Left lung (tissue), 10 donors: Measurements from ENCODE around the gene SPINK1. TPM values are rescaled to one million over a fixed set of nuclear protein-coding genes. Genes with fewer than 3 reads are reported as not detected.

Experiments
- ATAC-seq: fragments of 200-7000 bp; cut with Tn5 transposase; one replicate; pipeline ENCODE4 v1.9.1; 2020; ENCODE audit warnings: moderate library complexity
- DNase-seq, 4 donors: peaks; one replicate each; pipeline ENCODE4 v3.0.0-alpha.2; 2013 to 2020
- H3K27ac ChIP-seq, 2 donors: fragments of 200-600 bp; sonication (generic) in 1 of 2; one replicate each; pipeline versions ENCODE4 v1.5.0 to v1.8.0; 2020 to 2021
- H3K27me3 ChIP-seq, 2 donors: fragments of 200-600 bp; sonication (generic) in 1 of 2; one replicate each; pipeline versions ENCODE4 v1.5.0 to v1.8.0; 2020 to 2021
- H3K36me3 ChIP-seq, 2 donors: fragments of 200-600 bp; sonication (generic) in 1 of 2; one replicate each; pipeline versions ENCODE4 v1.5.0 to v1.8.0; 2020 to 2021
- H3K4me1 ChIP-seq, 2 donors: fragments of 200-600 bp; one replicate each; pipeline ENCODE4 v1.8.0; 2021
- H3K4me3 ChIP-seq, 2 donors: fragments of 200-600 bp; sonication (generic) in 1 of 2; one replicate each; pipeline versions ENCODE4 v1.5.0 to v1.8.0; 2020 to 2021; ENCODE audit warnings: mild to moderate bottlenecking in 1 of 2
- H3K9me3 ChIP-seq, 2 donors: fragments of 200-600 bp; sonication (generic) in 1 of 2; one replicate each; pipeline versions ENCODE4 v1.5.0 to v1.8.0; 2020 to 2021
- intact Hi-C, 2 donors: fragments of 100-400 bp; cut with DNase I; formaldehyde crosslinking; loops; one replicate each; pipeline versions ENCODE4 v1.11.2 to v1.14.2; 2022
- polyA plus RNA-seq, 6 donors: library from polyadenylated mRNA; unstranded; fragments of 120-200 nt; gene quantifications; one replicate each; pipeline ENCODE4 v1.2.1, GENCODE V29; 2013; ENCODE audit not compliant: insufficient read length in 6 of 6
- total RNA-seq, 2 donors: library from RNA; stranded (reverse); fragmentation: NEBNext Ultra II Directional; extraction: Animal tissue kit (Norgen Biotek cat#: 25700); gene quantifications; one replicate each; pipeline ENCODE4 v1.2.1, GENCODE V29; 2021
- TF ChIP-seq, protein P1 (sequence below), 2 donors: fragments of 200-600 bp; sonication (generic) in 1 of 2; IDR thresholded peaks; one replicate each; pipeline versions ENCODE4 v1.5.0 to v1.8.0; 2021; ENCODE audit warnings: antibody characterized with exemption in 2 of 2
- donor health status: DM: no; HTN: yes; CAD: no.
- donor health status: DM: no; HTN: no; CAD: no.

The SPINK1 gene
- total and polyA plus RNA-seq, 8 donors = 0.61 to 74.5 (median 1.4) TPM

DNA sequence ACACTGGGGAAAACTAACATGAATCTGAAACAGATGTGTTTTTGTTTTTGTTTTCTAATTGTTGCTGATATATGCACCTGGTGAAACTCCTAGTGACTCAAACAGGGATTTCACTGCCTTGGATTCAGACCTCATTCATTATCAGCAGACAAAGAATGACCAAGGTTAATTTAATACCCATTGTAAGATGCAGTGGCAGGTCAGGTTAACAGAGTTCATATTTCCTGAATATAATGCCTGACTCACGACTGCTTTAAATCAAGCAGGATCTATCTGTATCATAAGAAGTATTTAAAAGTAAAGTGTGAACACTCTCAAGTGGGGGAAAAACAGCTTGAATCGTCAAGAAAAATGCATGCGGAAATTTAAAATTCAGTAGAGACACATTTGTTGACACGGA lies 54.5 kb downstream of the SPINK1 start:
- Histone ChIP-seq H3K27me3 (peaks cover 0 to 2% of the 10 kb centered on the region in 2 donors), H3K9me3 (no peaks in the 10 kb centered on the region), H3K36me3 (no peaks in the 10 kb centered on the region), H3K4me1 (no peaks in the 10 kb centered on the region), H3K4me3 (no peak overlapping the region), H3K27ac (no peak overlapping the region)
- TF ChIP-seq, protein P1, sequence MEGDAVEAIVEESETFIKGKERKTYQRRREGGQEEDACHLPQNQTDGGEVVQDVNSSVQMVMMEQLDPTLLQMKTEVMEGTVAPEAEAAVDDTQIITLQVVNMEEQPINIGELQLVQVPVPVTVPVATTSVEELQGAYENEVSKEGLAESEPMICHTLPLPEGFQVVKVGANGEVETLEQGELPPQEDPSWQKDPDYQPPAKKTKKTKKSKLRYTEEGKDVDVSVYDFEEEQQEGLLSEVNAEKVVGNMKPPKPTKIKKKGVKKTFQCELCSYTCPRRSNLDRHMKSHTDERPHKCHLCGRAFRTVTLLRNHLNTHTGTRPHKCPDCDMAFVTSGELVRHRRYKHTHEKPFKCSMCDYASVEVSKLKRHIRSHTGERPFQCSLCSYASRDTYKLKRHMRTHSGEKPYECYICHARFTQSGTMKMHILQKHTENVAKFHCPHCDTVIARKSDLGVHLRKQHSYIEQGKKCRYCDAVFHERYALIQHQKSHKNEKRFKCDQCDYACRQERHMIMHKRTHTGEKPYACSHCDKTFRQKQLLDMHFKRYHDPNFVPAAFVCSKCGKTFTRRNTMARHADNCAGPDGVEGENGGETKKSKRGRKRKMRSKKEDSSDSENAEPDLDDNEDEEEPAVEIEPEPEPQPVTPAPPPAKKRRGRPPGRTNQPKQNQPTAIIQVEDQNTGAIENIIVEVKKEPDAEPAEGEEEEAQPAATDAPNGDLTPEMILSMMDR (IDR thresholded peaks at IDR 0.05) = no peak
- no peak for ATAC-seq
- no peak for DNase-seq
- intact Hi-C loops = no loop called here

Other genes with a start within 250 kb of the SPINK1 start
- gene JAKMIP2, start 48.9 kb downstream of the SPINK1 start, total RNA-seq = 1 to 10 TPM in 1 of 2 donors, under 1 TPM in 1; 0.73 to 4.4 TPM
- gene JAKMIP2, start 48.9 kb downstream of the SPINK1 start, polyA plus RNA-seq = 10 to 100 TPM in 3 of 6 donors, 1 to 10 TPM in 3; 4.5 to 11.7 (median 10.4) TPM
- gene SCGB3A2, start 47.0 kb upstream of the SPINK1 start, total RNA-seq = 100 to 1,000 TPM in 1 of 2 donors, 10 to 100 TPM in 1; 76.6 to 108 TPM
- 1,000 to 10,000 TPM; 1,496 to 2,625 (median 1,657) TPM for gene SCGB3A2, start 47.0 kb upstream of the SPINK1 start, polyA plus RNA-seq
- gene C5orf46, start 74.9 kb upstream of the SPINK1 start, total RNA-seq = not detected
- 1 to 10 TPM in 3 of 6 donors, under 1 TPM in 3; 0.50 to 3.0 (median 1.3) TPM for gene C5orf46, start 74.9 kb upstream of the SPINK1 start, polyA plus RNA-seq
- gene SPINK5, start 232.3 kb upstream of the SPINK1 start, total RNA-seq = 1 to 10 TPM; 4.3 to 6.6 TPM
- 1 to 10 TPM in 3 of 6 donors, under 1 TPM in 3; 0.56 to 1.5 (median 0.95) TPM for gene SPINK5, start 232.3 kb upstream of the SPINK1 start, polyA plus RNA-seq